HepG2 (cell line): ENCODE measurements around the gene IQGAP3.

Experiments
- ARHGAP35 ChIP-seq: sonication (generic); formaldehyde crosslinking; IDR thresholded peaks from 2 replicates; pipeline ENCODE4 v1.9.0; 2022; ENCODE audit warnings: mild to moderate bottlenecking, inconsistent platforms, moderate library complexity, missing genetic modification reagents, borderline replicate concordance
- CTCF ChIP-seq: sonication (generic); formaldehyde crosslinking; IDR thresholded peaks from 2 replicates; pipeline ENCODE4 v1.5.0; 2020; ENCODE audit warnings: mild to moderate bottlenecking, missing genetic modification reagents, moderate library complexity
- FOXK2 ChIP-seq: fragments of 450-650 bp; IDR thresholded peaks from 2 replicates; pipeline ENCODE4 v1.6.1; 2016
- KDM1A ChIP-seq: IDR thresholded peaks from 2 replicates; pipeline ENCODE4 v1.6.1; 2016; ENCODE audit warnings: missing compliant biosample characterization
- MYC ChIP-seq: sonication (generic); formaldehyde crosslinking; IDR thresholded peaks from 2 replicates; pipeline ENCODE4 v1.9.0; 2021; ENCODE audit warnings: missing genetic modification reagents, borderline replicate concordance
- PATZ1 ChIP-seq: sonication (generic); formaldehyde crosslinking; IDR thresholded peaks from 2 replicates; pipeline ENCODE4 v1.4.0; 2020; ENCODE audit warnings: missing genetic modification reagents
- PRMT3 ChIP-seq: sonication (generic); formaldehyde crosslinking; IDR thresholded peaks from 2 replicates; pipeline ENCODE4 v1.8.1; 2022; ENCODE audit warnings: low read depth, mild to moderate bottlenecking, moderate library complexity, missing genetic modification reagents, borderline replicate concordance
- PRPF4 ChIP-seq: fragments of 200-400 bp; formaldehyde crosslinking; IDR thresholded peaks from 2 replicates; pipeline ENCODE4 v1.6.1; 2016; ENCODE audit warnings: low read length, low read depth; ENCODE audit not compliant: poor library complexity, severe bottlenecking
- RAD51 ChIP-seq: fragments of 450-650 bp; IDR thresholded peaks from 2 replicates; pipeline ENCODE4 v1.6.1; 2016; ENCODE audit warnings: borderline replicate concordance
- REXO4 ChIP-seq: sonication (generic); formaldehyde crosslinking; IDR thresholded peaks from 2 replicates; pipeline ENCODE4 v1.8.0; 2022; ENCODE audit warnings: missing genetic modification reagents, mild to moderate bottlenecking, borderline replicate concordance
- TCF12 ChIP-seq, 2 experiments: fragments of 450-650 bp in 1 of 2; sonication (generic) in 1 of 2; formaldehyde crosslinking in 1 of 2; IDR thresholded peaks; 2 replicates each; pipeline versions ENCODE4 v1.6.1 to v1.8.0; 2017 to 2022; ENCODE audit warnings: antibody characterized with exemption in 1 of 2, mild to moderate bottlenecking in 1 of 2, missing genetic modification reagents in 1 of 2, moderate library complexity in 1 of 2
- ZBTB7A ChIP-seq: sonication (generic); formaldehyde crosslinking; IDR thresholded peaks from 2 replicates; pipeline ENCODE4 v1.8.0; 2022; ENCODE audit warnings: mild to moderate bottlenecking, missing genetic modification reagents

DNA sequence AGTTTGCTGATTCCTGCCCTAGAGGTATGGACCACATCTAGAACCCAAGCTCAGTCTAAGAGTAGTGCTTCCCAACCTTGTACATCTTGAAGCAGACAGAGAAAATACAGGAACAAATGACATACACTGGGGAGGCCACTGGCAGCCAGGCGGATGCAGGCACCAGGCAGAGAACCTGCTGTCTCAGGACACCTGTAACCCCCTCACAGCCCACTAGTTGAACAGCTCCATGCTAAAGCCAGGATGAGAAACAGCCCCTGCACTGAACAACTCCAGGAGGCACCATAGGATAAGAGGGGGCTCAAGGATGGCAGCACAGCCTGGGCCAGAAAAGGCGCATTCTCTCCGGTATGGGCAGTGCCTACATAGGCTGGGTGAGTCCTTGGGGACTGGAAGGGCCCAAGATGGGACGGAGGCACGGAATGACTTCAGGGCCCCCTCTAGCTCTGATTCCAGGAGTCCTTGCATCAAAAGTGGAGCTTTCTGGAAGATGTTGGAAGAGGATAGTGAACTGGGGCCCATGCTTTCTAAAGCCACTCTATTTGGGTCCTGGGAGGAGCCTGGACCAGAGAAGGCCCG lies 87.8 kb downstream of the IQGAP3 start:
- TF ChIP-seq ARHGAP35 (CRISPR knock-in tag) = no peak
- no peak for TF ChIP-seq CTCF
- no peak for TF ChIP-seq PATZ1 (CRISPR knock-in tag)
- TF ChIP-seq FOXK2 = no peak
- TF ChIP-seq MYC (CRISPR knock-in tag) = no peak
- TF ChIP-seq ZBTB7A (CRISPR knock-in tag) = no peak
- TF ChIP-seq RAD51 = no peak
- TF ChIP-seq REXO4 = no peak
- no peak for TF ChIP-seq KDM1A (CRISPR knock-in tag)
- no peak for TF ChIP-seq TCF12 (IDR thresholded peaks at IDR 0.05)
- TF ChIP-seq TCF12 (CRISPR knock-in tag; IDR thresholded peaks at IDR 0.05) = no peak
- no peak for TF ChIP-seq PRMT3 (CRISPR knock-in tag)
- TF ChIP-seq PRPF4 = no peak
